Colonic mucosa (tissue), 4 donors: ENCODE results near the gene ASB18. TPM values are rescaled to one million over a fixed set of nuclear protein-coding genes. Genes with fewer than 3 reads are reported as not detected.

Experiments used
- DNase-seq: peaks from one replicate; pipeline ENCODE4 v3.0.0-alpha.2; 2020
- H3K27ac ChIP-seq: fragments of 200-600 bp; one replicate; pipeline ENCODE4 v1.8.0; 2021
- H3K27me3 ChIP-seq: fragments of 200-600 bp; one replicate; pipeline ENCODE4 v1.8.0; 2021
- H3K36me3 ChIP-seq: fragments of 200-600 bp; one replicate; pipeline ENCODE4 v1.8.0; 2021
- H3K4me1 ChIP-seq: fragments of 200-600 bp; one replicate; pipeline ENCODE4 v1.8.0; 2021; ENCODE audit warnings: mild to moderate bottlenecking
- H3K4me3 ChIP-seq: fragments of 200-600 bp; one replicate; pipeline ENCODE4 v1.8.0; 2021
- H3K9ac ChIP-seq, 2 donors: one replicate each; pipeline ENCODE4 v1.7.0; 2013; ENCODE audit warnings: control low read depth in 2 of 2, low read depth in 2 of 2, low read length in 2 of 2
- H3K9me3 ChIP-seq: fragments of 200-600 bp; one replicate; pipeline ENCODE4 v1.8.0; 2021
- intact Hi-C: fragments of 100-400 bp; cut with DNase I; formaldehyde crosslinking; loops from one replicate; pipeline ENCODE4 v1.14.1; 2022
- total RNA-seq, 2 donors: library from RNA; stranded (reverse); fragmentation: NEBNext Ultra II Directional in 1 of 2; extraction: Animal tissue kit (Norgen Biotek cat#: 25700) in 1 of 2; gene quantifications; one replicate each; pipeline ENCODE4 v1.2.1, GENCODE V29; 2021
- TF ChIP-seq, protein P1 (sequence below): fragments of 200-600 bp; IDR thresholded peaks from one replicate; pipeline ENCODE4 v1.8.0; 2022; ENCODE audit warnings: antibody characterized with exemption, mild to moderate bottlenecking
- donor health status: healthy.
- donor health status: DM: no; HTN: no; CAD: no.
- donor health status: DM: no; HTN: no; CAD: no.

Gene ASB18
- total RNA-seq, 2 donors from 2014 or later, result not detected

- Histone ChIP-seq H3K9ac (no peak overlapping the region), H3K9me3 (no peaks in the 10 kb centered on the region), H3K4me1 (no peaks in the 10 kb centered on the region), H3K27me3 (peaks cover 4% of the 10 kb centered on the region), H3K36me3 (no peaks in the 10 kb centered on the region), H3K4me3 (no peak overlapping the region), H3K27ac (no peak overlapping the region)
- intact Hi-C loops, result no loop called here
- no peak for DNase-seq
- TF ChIP-seq, protein P1, sequence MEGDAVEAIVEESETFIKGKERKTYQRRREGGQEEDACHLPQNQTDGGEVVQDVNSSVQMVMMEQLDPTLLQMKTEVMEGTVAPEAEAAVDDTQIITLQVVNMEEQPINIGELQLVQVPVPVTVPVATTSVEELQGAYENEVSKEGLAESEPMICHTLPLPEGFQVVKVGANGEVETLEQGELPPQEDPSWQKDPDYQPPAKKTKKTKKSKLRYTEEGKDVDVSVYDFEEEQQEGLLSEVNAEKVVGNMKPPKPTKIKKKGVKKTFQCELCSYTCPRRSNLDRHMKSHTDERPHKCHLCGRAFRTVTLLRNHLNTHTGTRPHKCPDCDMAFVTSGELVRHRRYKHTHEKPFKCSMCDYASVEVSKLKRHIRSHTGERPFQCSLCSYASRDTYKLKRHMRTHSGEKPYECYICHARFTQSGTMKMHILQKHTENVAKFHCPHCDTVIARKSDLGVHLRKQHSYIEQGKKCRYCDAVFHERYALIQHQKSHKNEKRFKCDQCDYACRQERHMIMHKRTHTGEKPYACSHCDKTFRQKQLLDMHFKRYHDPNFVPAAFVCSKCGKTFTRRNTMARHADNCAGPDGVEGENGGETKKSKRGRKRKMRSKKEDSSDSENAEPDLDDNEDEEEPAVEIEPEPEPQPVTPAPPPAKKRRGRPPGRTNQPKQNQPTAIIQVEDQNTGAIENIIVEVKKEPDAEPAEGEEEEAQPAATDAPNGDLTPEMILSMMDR, result no peak
These were observed 54.7 kb downstream of the ASB18 start for GRCh38 chr2:236209535-236209934.

GRCh38 chr2:236208019-236208926 is 55.9 kb downstream of the ASB18 start:
- H3K27me3 ChIP-seq, result no peaks in the 10 kb centered on the region
- no peak overlapping the region for H3K4me3 ChIP-seq
- DNase-seq, result no peak
- no peak overlapping the region for H3K27ac ChIP-seq
- H3K9me3 ChIP-seq, result no peaks in the 10 kb centered on the region
- H3K36me3 ChIP-seq, result no peaks in the 10 kb centered on the region
- intact Hi-C loops, result no loop called here
- no peaks in the 10 kb centered on the region for H3K4me1 ChIP-seq
- TF ChIP-seq, protein P1, result no peak
- H3K9ac ChIP-seq, result no peak overlapping the region

- H3K4me3 ChIP-seq, result no peak overlapping the region
- H3K27me3 ChIP-seq, result no peaks in the 10 kb centered on the region
- H3K36me3 ChIP-seq, result no peaks in the 10 kb centered on the region
- H3K9ac ChIP-seq, result no peak overlapping the region
- H3K9me3 ChIP-seq, result no peaks in the 10 kb centered on the region
- intact Hi-C loops, result no loop called here
- H3K4me1 ChIP-seq, result no peaks in the 10 kb centered on the region
- DNase-seq, result no peak
- H3K27ac ChIP-seq, result no peak overlapping the region
- TF ChIP-seq, protein P1, result no peak
These were observed 56.7 kb downstream of the ASB18 start for GRCh38 chr2:236207472-236207871.

- intact Hi-C loops, result no loop called here
- Histone ChIP-seq H3K27ac (no peak overlapping the region), H3K4me1 (no peaks in the 10 kb centered on the region), H3K36me3 (no peaks in the 10 kb centered on the region), H3K4me3 (no peak overlapping the region), H3K9me3 (no peaks in the 10 kb centered on the region), H3K9ac (no peak overlapping the region), H3K27me3 (no peaks in the 10 kb centered on the region)
- no peak for DNase-seq
- TF ChIP-seq, protein P1, result no peak
These were observed 58.1 kb downstream of the ASB18 start for GRCh38 chr2:236205867-236206645.

GRCh38 chr2:236204953-236205352 is 59.3 kb downstream of the ASB18 start:
- Histone ChIP-seq H3K9me3 (no peaks in the 10 kb centered on the region), H3K27ac (no peak overlapping the region), H3K4me1 (no peaks in the 10 kb centered on the region), H3K27me3 (no peaks in the 10 kb centered on the region), H3K36me3 (no peaks in the 10 kb centered on the region), H3K9ac (no peak overlapping the region), H3K4me3 (no peak overlapping the region)
- TF ChIP-seq, protein P1, result no peak
- intact Hi-C loops, result no loop called here
- no peak for DNase-seq
